HFFc6 (cell line): ENCODE measurements around the gene PGPEP1. TPM values are rescaled to one million over a fixed set of nuclear protein-coding genes. Genes with fewer than 3 reads are reported as not detected.
A peak's percentile ranks its signal among the peaks of the same experiment; 100 is the strongest.

ENCODE experiments used
- DNase-seq: peaks from one replicate; pipeline ENCODE4 v3.0.0-alpha.2; 2018
- H3K27ac Mint-ChIP-seq: 2 replicates; pipeline ENCODE4 v1.8.0; 2020; ENCODE audit warnings: mild to moderate bottlenecking, mixed read lengths
- H3K27me3 Mint-ChIP-seq: 2 replicates; pipeline ENCODE4 v1.8.0; 2021; ENCODE audit warnings: mild to moderate bottlenecking, moderate library complexity, mixed read lengths; ENCODE audit not compliant: insufficient read depth
- H3K36me3 Mint-ChIP-seq: 2 replicates; pipeline ENCODE4 v1.8.0; 2021; ENCODE audit warnings: low read depth, mixed read lengths
- H3K4me1 Mint-ChIP-seq: 2 replicates; pipeline ENCODE4 v1.8.0; 2020; ENCODE audit warnings: low read depth, mixed read lengths
- H3K4me3 Mint-ChIP-seq: 2 replicates; pipeline ENCODE4 v1.8.0; 2020; ENCODE audit warnings: mild to moderate bottlenecking, moderate library complexity, mixed read lengths
- H3K9me3 Mint-ChIP-seq: 2 replicates; pipeline ENCODE4 v1.8.0; 2020; ENCODE audit warnings: mild to moderate bottlenecking, mixed read lengths
- CTCF ChIP-seq: fragments of 200-600 bp; sonication (generic); IDR thresholded peaks from 2 replicates; pipeline ENCODE4 v1.5.0; 2021; ENCODE audit warnings: antibody characterized with exemption, mild to moderate bottlenecking
- total RNA-seq, 6 experiments: library from RNA; stranded (reverse); fragmentation: NEBNext Ultra II Directional; extraction: Animal tissue kit (Norgen Biotek cat#: 25700); gene quantifications; 2 replicates in 1 of 6; 3 replicates in 5 of 6; pipeline ENCODE4 v1.2.3, GENCODE V29; 2021

The PGPEP1 gene
- total RNA-seq, 6 experiments from 2014 or later: 30.5 to 54.1 (median 32.4) TPM

- Mint-ChIP-seq H3K9me3 (no peaks in the 10 kb centered on the region), H3K36me3 (no peaks in the 10 kb centered on the region), H3K27me3 (no peaks in the 10 kb centered on the region; the same call in 1 of the 2 replicates), H3K4me1 (peaks cover 26% of the 10 kb centered on the region), H3K27ac (peak overlapping the region; percentile 89), H3K4me3 (peak overlapping the region; percentile 89)
- no peak for TF ChIP-seq CTCF
- DNase-seq: no peak
Measured at GRCh38 chr19:18329035-18329376, 11.4 kb upstream of the PGPEP1 start.

GRCh38 chr19:18330868-18331267 is 9.5 kb upstream of the PGPEP1 start:
- Mint-ChIP-seq H3K27ac (no peak overlapping the region), H3K36me3 (no peaks in the 10 kb centered on the region), H3K27me3 (peaks cover 1% of the 10 kb centered on the region), H3K9me3 (no peaks in the 10 kb centered on the region), H3K4me1 (peaks cover 20% of the 10 kb centered on the region), H3K4me3 (no peak overlapping the region)
- DNase-seq: no peak
- TF ChIP-seq CTCF: no peak

GRCh38 chr19:18332917-18333530 is 7.4 kb upstream of the PGPEP1 start:
- no peak for TF ChIP-seq CTCF
- Mint-ChIP-seq H3K27ac (no peak overlapping the region), H3K4me3 (no peak overlapping the region), H3K9me3 (no peaks in the 10 kb centered on the region), H3K4me1 (peaks cover 20% of the 10 kb centered on the region), H3K36me3 (no peaks in the 10 kb centered on the region), H3K27me3 (peaks cover 1% of the 10 kb centered on the region)
- DNase-seq: no peak

GRCh38 chr19:18333680-18334079 is 6.7 kb upstream of the PGPEP1 start:
- DNase-seq: no peak
- H3K4me3 Mint-ChIP-seq: no peak overlapping the region
- H3K4me1 Mint-ChIP-seq: peaks cover 18% of the 10 kb centered on the region
- no peak overlapping the region for H3K27ac Mint-ChIP-seq
- no peaks in the 10 kb centered on the region for H3K36me3 Mint-ChIP-seq
- peaks cover 1% of the 10 kb centered on the region for H3K27me3 Mint-ChIP-seq
- no peak for TF ChIP-seq CTCF
- H3K9me3 Mint-ChIP-seq: no peaks in the 10 kb centered on the region

GRCh38 chr19:18336121-18336520 is 4.3 kb upstream of the PGPEP1 start:
- DNase-seq: no peak
- Mint-ChIP-seq H3K4me1 (peaks cover 14% of the 10 kb centered on the region), H3K27ac (no peak overlapping the region), H3K9me3 (no peaks in the 10 kb centered on the region), H3K4me3 (no peak overlapping the region), H3K36me3 (peaks cover under 1% of the 10 kb centered on the region; the same call in 1 of the 2 replicates), H3K27me3 (peaks cover 1% of the 10 kb centered on the region)
- TF ChIP-seq CTCF: no peak

GRCh38 chr19:18338541-18338940 is 1.9 kb upstream of the PGPEP1 start:
- no peak overlapping the region for H3K4me3 Mint-ChIP-seq
- DNase-seq: no peak
- peaks cover 1% of the 10 kb centered on the region for H3K27me3 Mint-ChIP-seq
- peaks cover 13% of the 10 kb centered on the region for H3K4me1 Mint-ChIP-seq
- no peaks in the 10 kb centered on the region for H3K9me3 Mint-ChIP-seq
- no peak for TF ChIP-seq CTCF
- H3K27ac Mint-ChIP-seq: no peak overlapping the region
- peaks cover 5% of the 10 kb centered on the region; the same call in 1 of the 2 replicates for H3K36me3 Mint-ChIP-seq
